Measurements from ENCODE around the gene MYOG.
A peak's percentile ranks its signal among the peaks of the same experiment; 100 is the strongest.

Gene MYOG

GRCh38 chr1:203090421-203091198, 4.8 kb upstream of the MYOG start:
- no peak for DNase-seq

GRCh38 chr1:203089651-203090045, 3.8 kb upstream of the MYOG start:
- peak; percentile 78 for DNase-seq

- DNase-seq: no peak
Measured at GRCh38 chr1:203089001-203089650, 3.3 kb upstream of the MYOG start.

- no peak for DNase-seq
Measured at GRCh38 chr1:203088441-203088840, 2.6 kb upstream of the MYOG start.

- no peak for DNase-seq
Measured at GRCh38 chr1:203086992-203087763, 1.4 kb upstream of the MYOG start.

- DNase-seq: no peak
Measured at GRCh38 chr1:203084588-203085527, 954 bp downstream of the MYOG start.

- DNase-seq: no peak
Measured at GRCh38 chr1:203083463-203083921, 2.3 kb downstream of the MYOG start.

- DNase-seq: no peak
Measured at GRCh38 chr1:203082571-203083462, 3.0 kb downstream of the MYOG start.

- DNase-seq: no peak
Measured at GRCh38 chr1:203082231-203082505, 3.6 kb downstream of the MYOG start.

- no peak for DNase-seq
Measured at GRCh38 chr1:203081465-203082230, 4.2 kb downstream of the MYOG start.

- no peak for DNase-seq
Measured at GRCh38 chr1:203080456-203080855, 5.4 kb downstream of the MYOG start.

- no peak for DNase-seq
Measured at GRCh38 chr1:203078478-203078877, 7.3 kb downstream of the MYOG start.

GRCh38 chr1:203077956-203078355, 7.9 kb downstream of the MYOG start:
- no peak for DNase-seq

- DNase-seq: no peak
Measured at GRCh38 chr1:203077367-203077766, 8.4 kb downstream of the MYOG start.

GRCh38 chr1:203076031-203076511, 9.7 kb downstream of the MYOG start:
- no peak for DNase-seq

GRCh38 chr1:203075236-203076030, 10.4 kb downstream of the MYOG start:
- no peak for DNase-seq

- no peak for DNase-seq
Measured at GRCh38 chr1:203074610-203075009, 11.2 kb downstream of the MYOG start.

GRCh38 chr1:203073469-203073868, 12.3 kb downstream of the MYOG start:
- DNase-seq: no peak

GRCh38 chr1:203072911-203073310, 12.9 kb downstream of the MYOG start:
- no peak for DNase-seq

All from femur (tissue), 1 donor.